Tibial nerve (tissue), 4 donors: ENCODE results near the gene ABCB11. TPM values are rescaled to one million over a fixed set of nuclear protein-coding genes. Genes with fewer than 3 reads are reported as not detected.
"Not testable (repeated sequence)": the region's sequence is repeated elsewhere in the genome, so short reads cannot be mapped to it uniquely, and the experiment has no call there.

Experiments
- DNase-seq, 2 donors: peaks; one replicate each; pipeline ENCODE4 v3.0.0-alpha.2; 2019; ENCODE audit warnings: low spot score in 2 of 2
- H3K27ac ChIP-seq, 4 donors: fragments of 200-600 bp; sonication (generic) in 3 of 4; one replicate each; pipeline ENCODE4 v1.5.1; 2017 to 2019; ENCODE audit warnings: mild to moderate bottlenecking in 1 of 4
- H3K27me3 ChIP-seq, 2 donors: fragments of 200-600 bp; sonication (generic) in 1 of 2; one replicate each; pipeline versions ENCODE4 v1.5.1 to v1.6.0; 2017 to 2019
- H3K36me3 ChIP-seq, 3 donors: fragments of 200-600 bp; sonication (generic); one replicate each; pipeline ENCODE4 v1.5.1; 2018 to 2019
- H3K4me1 ChIP-seq, 4 donors: fragments of 200-600 bp; sonication (generic) in 3 of 4; one replicate each; pipeline ENCODE4 v1.5.1; 2017 to 2019
- H3K4me3 ChIP-seq, 4 donors: fragments of 200-600 bp; sonication (generic) in 3 of 4; one replicate each; pipeline ENCODE4 v1.5.1; 2017 to 2019; ENCODE audit warnings: mild to moderate bottlenecking in 1 of 4, moderate library complexity in 1 of 4
- H3K9me3 ChIP-seq, 4 donors: fragments of 200-600 bp; sonication (generic) in 3 of 4; one replicate each; pipeline ENCODE4 v1.5.1; 2017 to 2019
- EP300 ChIP-seq, 2 donors: sonication (generic); formaldehyde crosslinking; IDR thresholded peaks; one replicate each; pipeline ENCODE4 v1.6.1; 2017; ENCODE audit warnings: antibody characterized with exemption in 2 of 2, mild to moderate bottlenecking in 1 of 2
- POLR2A ChIP-seq, 2 donors: fragments of 450-650 bp; IDR thresholded peaks; one replicate each; pipeline ENCODE4 v1.6.1; 2017; ENCODE audit warnings: antibody characterized with exemption in 2 of 2, mild to moderate bottlenecking in 2 of 2, moderate library complexity in 2 of 2
- WGBS, 2 donors: methylation state at CpG; one replicate each; pipeline ENCODE4 v1.1.5; 2018; 5-methylcytosine and 5-hydroxymethylcytosine counted together
- total RNA-seq, 4 donors: library from RNA; depleted of rRNA; stranded (reverse); fragments of >200 nt; gene quantifications; one replicate each; pipeline ENCODE4 v1.1.0, GENCODE V29; 2016
- TF ChIP-seq, protein P1 (sequence below), 5 experiments: fragments of 200-600 bp in 3 of 5; fragments of 450-650 bp in 2 of 5; sonication (generic) in 3 of 5; IDR thresholded peaks; one replicate each; pipeline ENCODE4 v1.5.1; 2016 to 2019; ENCODE audit warnings: antibody characterized with exemption in 5 of 5, mild to moderate bottlenecking in 3 of 5, moderate library complexity in 2 of 5

Gene ABCB11
- total RNA-seq, 4 donors from 2014 or later, result 0.30 to 0.63 (median 0.39) TPM; not detected in 1

DNA sequence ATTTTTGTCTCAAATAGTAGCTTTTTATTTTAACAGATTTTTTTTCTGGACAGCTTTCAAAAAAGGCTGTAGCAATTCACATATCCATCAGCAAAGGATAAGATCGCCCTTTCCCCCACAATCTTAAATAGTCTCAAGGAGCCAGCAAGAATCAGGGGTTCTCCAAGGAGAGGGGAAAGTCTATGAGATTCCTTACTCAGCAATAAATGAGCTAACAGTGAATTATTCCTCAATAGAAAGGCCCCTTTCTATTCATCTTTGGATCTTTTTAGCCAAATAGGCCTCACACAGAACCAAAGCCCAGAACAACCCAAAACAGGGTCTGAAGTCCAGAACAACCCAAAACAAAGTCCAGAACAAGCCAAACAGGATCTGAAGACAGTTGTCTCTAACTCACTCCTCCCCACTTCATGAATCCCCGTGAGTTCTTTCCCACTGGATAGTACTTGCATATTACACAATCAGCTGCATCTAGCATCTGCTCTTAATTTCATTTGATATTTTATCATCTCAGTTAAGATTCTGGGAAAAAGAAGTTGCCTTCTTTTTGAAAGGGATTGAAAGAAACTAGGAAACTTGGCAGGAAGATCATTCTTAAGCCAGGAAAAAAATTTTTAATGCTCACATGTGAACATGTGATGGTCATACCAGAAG is 34.9 kb upstream of the ABCB11 start:
- no peaks in the 10 kb centered on the region for H3K9me3 ChIP-seq
- no peak overlapping the region for H3K27ac ChIP-seq
- no peaks in the 10 kb centered on the region for H3K4me1 ChIP-seq
- WGBS, 2 donors, result 50 to 55% methylated on average over 2 of the region's 2 CpGs
- H3K27me3 ChIP-seq, result no peaks in the 10 kb centered on the region
- DNase-seq, result no peak
- no peaks in the 10 kb centered on the region for H3K36me3 ChIP-seq
- H3K4me3 ChIP-seq, result no peak overlapping the region
- TF ChIP-seq POLR2A (IDR thresholded peaks at IDR 0.05) (no peak), EP300 (IDR thresholded peaks at IDR 0.05) (no peak)
- TF ChIP-seq, protein P1, sequence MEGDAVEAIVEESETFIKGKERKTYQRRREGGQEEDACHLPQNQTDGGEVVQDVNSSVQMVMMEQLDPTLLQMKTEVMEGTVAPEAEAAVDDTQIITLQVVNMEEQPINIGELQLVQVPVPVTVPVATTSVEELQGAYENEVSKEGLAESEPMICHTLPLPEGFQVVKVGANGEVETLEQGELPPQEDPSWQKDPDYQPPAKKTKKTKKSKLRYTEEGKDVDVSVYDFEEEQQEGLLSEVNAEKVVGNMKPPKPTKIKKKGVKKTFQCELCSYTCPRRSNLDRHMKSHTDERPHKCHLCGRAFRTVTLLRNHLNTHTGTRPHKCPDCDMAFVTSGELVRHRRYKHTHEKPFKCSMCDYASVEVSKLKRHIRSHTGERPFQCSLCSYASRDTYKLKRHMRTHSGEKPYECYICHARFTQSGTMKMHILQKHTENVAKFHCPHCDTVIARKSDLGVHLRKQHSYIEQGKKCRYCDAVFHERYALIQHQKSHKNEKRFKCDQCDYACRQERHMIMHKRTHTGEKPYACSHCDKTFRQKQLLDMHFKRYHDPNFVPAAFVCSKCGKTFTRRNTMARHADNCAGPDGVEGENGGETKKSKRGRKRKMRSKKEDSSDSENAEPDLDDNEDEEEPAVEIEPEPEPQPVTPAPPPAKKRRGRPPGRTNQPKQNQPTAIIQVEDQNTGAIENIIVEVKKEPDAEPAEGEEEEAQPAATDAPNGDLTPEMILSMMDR (IDR thresholded peaks at IDR 0.05), result no peak

DNA sequence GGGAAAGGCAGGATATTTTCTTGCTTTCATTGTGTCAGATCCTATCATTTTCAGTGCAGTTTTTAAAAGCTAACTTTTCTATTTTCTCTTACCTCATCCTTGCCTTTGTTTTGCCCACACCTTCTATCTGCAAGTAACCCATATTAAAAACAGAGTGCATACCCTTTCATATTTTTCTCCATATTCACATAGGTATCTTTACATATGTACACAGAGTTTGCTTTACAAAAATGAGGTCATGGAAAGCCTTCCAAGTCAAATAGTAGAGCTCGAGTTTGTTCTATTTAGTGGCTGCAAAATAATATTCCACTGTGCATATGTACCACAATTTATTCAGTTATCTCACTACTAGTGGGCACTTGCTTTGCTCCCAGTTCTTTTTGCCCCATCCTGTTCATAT is 34.3 kb upstream of the ABCB11 start:
- TF ChIP-seq POLR2A (IDR thresholded peaks at IDR 0.05), result no peak
- no peak for TF ChIP-seq EP300 (IDR thresholded peaks at IDR 0.05)
- TF ChIP-seq, protein P1 (IDR thresholded peaks at IDR 0.05), result no peak
- WGBS, 2 donors, result 26 to 34% methylated on average over 1 of the region's 1 CpG
- H3K36me3 ChIP-seq, result no peaks in the 10 kb centered on the region
- H3K27ac ChIP-seq, result no peak overlapping the region
- H3K9me3 ChIP-seq, result no peaks in the 10 kb centered on the region
- H3K4me3 ChIP-seq, result no peak overlapping the region
- no peaks in the 10 kb centered on the region for H3K4me1 ChIP-seq
- H3K27me3 ChIP-seq, result no peaks in the 10 kb centered on the region
- DNase-seq, result no peak

DNA sequence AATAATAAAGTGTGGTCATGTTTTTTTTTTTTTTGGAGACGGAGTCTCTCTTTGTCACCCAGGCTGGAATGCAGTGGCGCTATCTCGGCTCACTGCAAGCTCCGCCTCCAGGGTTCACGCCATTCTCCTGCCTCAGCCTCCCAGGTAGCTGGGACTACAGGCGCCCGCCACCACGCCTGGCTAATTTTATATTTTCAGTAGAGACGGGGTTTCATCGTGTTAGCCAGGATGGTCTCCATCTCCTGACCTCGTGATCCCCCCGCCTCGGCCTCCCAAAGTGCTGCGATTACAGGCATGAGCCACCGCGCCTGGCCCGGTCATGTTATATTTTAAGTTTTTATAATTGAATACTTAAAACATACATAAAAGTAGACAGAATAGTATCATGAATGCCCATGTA is 33.1 kb upstream of the ABCB11 start:
- not testable (repeated sequence) for H3K4me3 ChIP-seq, DNase-seq, H3K27me3 ChIP-seq, H3K4me1 ChIP-seq, H3K36me3 ChIP-seq, H3K9me3 ChIP-seq, H3K27ac ChIP-seq
- WGBS, 2 donors, result 95% methylated on average over 17 of the region's 17 CpGs

DNA sequence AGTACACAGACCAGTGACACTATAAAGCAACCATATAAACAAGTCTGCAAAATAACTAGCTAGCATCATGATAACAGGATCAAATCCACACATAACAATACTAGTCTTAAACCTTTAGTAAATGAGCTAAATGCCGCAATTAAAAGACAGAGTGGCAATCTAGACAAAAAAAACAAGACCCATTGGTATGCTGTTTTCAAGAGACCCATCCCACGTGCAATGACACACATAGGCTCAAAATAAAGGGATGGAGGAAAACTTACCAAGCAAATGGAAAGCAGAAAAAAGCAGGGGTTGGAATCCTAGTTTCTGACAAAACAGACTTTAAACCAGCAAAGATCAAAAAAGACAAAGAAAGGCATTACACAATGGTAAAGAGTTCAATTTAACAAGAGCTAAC is 23.5 kb upstream of the ABCB11 start:
- peaks cover 0 to 43% (median 2%) of the 10 kb centered on the region in 4 donors for H3K9me3 ChIP-seq
- not testable (repeated sequence) for H3K4me3 ChIP-seq, H3K4me1 ChIP-seq, H3K36me3 ChIP-seq, DNase-seq, H3K27me3 ChIP-seq, H3K27ac ChIP-seq
- WGBS, 2 donors, result 85 to 86% methylated on average over 2 of the region's 2 CpGs

DNA sequence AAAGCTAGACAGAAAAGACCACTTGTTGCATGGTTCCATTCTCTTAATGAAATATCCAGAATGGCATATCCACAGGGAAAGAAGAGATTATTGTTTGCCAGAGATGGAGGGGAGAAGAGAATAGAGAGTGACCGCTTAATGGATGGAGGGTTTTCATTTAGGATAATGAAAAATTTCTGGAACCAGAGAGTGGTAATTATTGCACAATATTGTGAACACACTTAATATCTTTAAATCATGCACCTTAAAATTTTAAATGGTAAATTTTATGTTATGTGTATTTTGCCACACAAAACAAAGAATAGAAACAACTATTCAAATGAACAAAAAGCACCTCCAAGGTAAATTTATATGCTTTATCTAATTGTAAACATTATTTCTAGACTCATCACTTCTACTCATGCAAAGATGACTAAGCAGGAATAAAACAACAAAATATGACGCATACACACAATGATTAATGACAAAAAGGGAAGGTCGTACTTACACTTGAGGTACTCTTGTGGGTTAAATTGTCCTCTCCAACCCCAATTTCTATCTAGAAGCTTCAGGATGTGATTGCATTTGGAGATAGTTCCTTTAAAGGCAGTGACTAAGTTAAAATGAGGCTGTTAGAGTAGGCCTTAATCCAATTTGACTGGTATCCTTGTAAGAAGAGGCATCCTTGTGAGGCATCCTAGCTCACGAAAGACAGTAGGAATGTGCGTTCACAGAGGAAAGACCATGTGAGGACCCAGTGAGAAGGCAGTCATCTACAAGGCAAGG is 19.5 kb upstream of the ABCB11 start:
- TF ChIP-seq EP300 (IDR thresholded peaks at IDR 0.05) (no peak), POLR2A (IDR thresholded peaks at IDR 0.05) (no peak)
- TF ChIP-seq, protein P1 (IDR thresholded peaks at IDR 0.05), result no peak
- Histone ChIP-seq H3K9me3 (peaks cover 0 to 22% (median 0%) of the 10 kb centered on the region in 4 donors), H3K4me1 (no peaks in the 10 kb centered on the region), H3K27ac (no peak overlapping the region), H3K36me3 (no peaks in the 10 kb centered on the region), H3K27me3 (no peaks in the 10 kb centered on the region), H3K4me3 (no peak overlapping the region)
- WGBS, 2 donors, result 82 to 90% methylated on average over 5 of the region's 5 CpGs
- DNase-seq, result no peak

DNA sequence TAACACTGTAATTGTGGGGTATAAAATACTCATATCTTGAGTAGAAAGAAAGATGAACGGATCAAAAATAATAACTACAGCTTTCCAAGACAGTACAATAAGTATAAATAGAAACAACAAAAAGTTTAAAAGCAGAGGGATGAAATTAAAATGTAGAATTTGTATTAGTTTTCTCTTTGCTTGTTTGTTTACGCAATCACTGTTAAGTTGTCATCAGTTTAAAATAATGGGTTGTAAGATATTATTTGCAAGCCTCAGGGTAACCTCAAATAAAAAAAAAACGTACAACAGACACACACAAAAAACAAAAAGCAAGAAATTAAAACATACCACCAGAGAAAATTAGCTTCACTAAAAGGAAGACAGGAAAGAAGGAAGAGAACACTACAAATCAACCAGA is 18.0 kb upstream of the ABCB11 start:
- no peak for DNase-seq
- Histone ChIP-seq H3K4me1 (no peaks in the 10 kb centered on the region), H3K27me3 (no peaks in the 10 kb centered on the region), H3K4me3 (no peak overlapping the region), H3K36me3 (no peaks in the 10 kb centered on the region), H3K9me3 (peaks cover 0 to 18% (median 0%) of the 10 kb centered on the region in 4 donors), H3K27ac (no peak overlapping the region)
- TF ChIP-seq EP300 (IDR thresholded peaks at IDR 0.05), result no peak
- no peak for TF ChIP-seq POLR2A (IDR thresholded peaks at IDR 0.05)
- TF ChIP-seq, protein P1 (IDR thresholded peaks at IDR 0.05), result no peak
- 73 to 74% methylated on average over 3 of the region's 3 CpGs for WGBS, 2 donors
